ENCODE measurements around the gene FIS1.
"Not testable (repeated sequence)": the region's sequence is repeated elsewhere in the genome, so short reads cannot be mapped to it uniquely, and the experiment has no call there.

The FIS1 gene

GRCh38 chr7:101255796-101256195 is 10.9 kb upstream of the FIS1 start:
- no peak for DNase-seq

- not testable (repeated sequence) for DNase-seq
Measured at GRCh38 chr7:101253199-101253598, 8.3 kb upstream of the FIS1 start.

GRCh38 chr7:101251871-101252659 is 7.2 kb upstream of the FIS1 start:
- DNase-seq = peak; percentile 96 to 99 (median 98)

GRCh38 chr7:101250324-101250723 is 5.4 kb upstream of the FIS1 start:
- no peak for DNase-seq

GRCh38 chr7:101248276-101248675 is 3.4 kb upstream of the FIS1 start:
- DNase-seq = no peak

GRCh38 chr7:101245147-101245668 is 327 bp upstream of the FIS1 start:
- peak in 1 of 5 donors; percentile 7 for DNase-seq

- DNase-seq = peak in 1 of 5 donors; percentile 4
Measured at GRCh38 chr7:101243646-101244374, 1.1 kb downstream of the FIS1 start.

GRCh38 chr7:101241443-101242349 is 3.2 kb downstream of the FIS1 start:
- DNase-seq = no peak

- DNase-seq = no peak
Measured at GRCh38 chr7:101241015-101241363, 3.9 kb downstream of the FIS1 start.

GRCh38 chr7:101240226-101241014 is 4.5 kb downstream of the FIS1 start:
- DNase-seq = no peak

GRCh38 chr7:101239951-101240220 is 5.0 kb downstream of the FIS1 start:
- DNase-seq = no peak

- DNase-seq = no peak
Measured at GRCh38 chr7:101239191-101239950, 5.5 kb downstream of the FIS1 start.

- no peak for DNase-seq
Measured at GRCh38 chr7:101238226-101239182, 6.4 kb downstream of the FIS1 start.

- DNase-seq = no peak
Measured at GRCh38 chr7:101237206-101238067, 7.4 kb downstream of the FIS1 start, which contains the start of gene CLDN15. TSS of gene CLDN15 (minus strand) at chr7:101237802. CDS start at chr7:101237581, 221 bp downstream.

GRCh38 chr7:101236292-101236835 is 8.5 kb downstream of the FIS1 start:
- DNase-seq = no peak

- DNase-seq = no peak
Measured at GRCh38 chr7:101235522-101235921, 9.4 kb downstream of the FIS1 start.

- DNase-seq = no peak
Measured at GRCh38 chr7:101235050-101235449, 9.8 kb downstream of the FIS1 start.

GRCh38 chr7:101234636-101235035 is 10.2 kb downstream of the FIS1 start:
- no peak for DNase-seq
